HG02678 (cell line): ENCODE measurements around the gene MEGF6.
"Not testable (repeated sequence)": the region's sequence is repeated elsewhere in the genome, so short reads cannot be mapped to it uniquely, and the experiment has no call there.

Experiments used
- ATAC-seq: cut with Tn5 transposase; IDR thresholded peaks from one replicate; pipeline ENCODE4 v1.9.1; 2021; ENCODE audit warnings: mild to moderate bottlenecking, moderate library complexity; ENCODE audit not compliant: unreplicated experiment

MEGF6 gene

DNA sequence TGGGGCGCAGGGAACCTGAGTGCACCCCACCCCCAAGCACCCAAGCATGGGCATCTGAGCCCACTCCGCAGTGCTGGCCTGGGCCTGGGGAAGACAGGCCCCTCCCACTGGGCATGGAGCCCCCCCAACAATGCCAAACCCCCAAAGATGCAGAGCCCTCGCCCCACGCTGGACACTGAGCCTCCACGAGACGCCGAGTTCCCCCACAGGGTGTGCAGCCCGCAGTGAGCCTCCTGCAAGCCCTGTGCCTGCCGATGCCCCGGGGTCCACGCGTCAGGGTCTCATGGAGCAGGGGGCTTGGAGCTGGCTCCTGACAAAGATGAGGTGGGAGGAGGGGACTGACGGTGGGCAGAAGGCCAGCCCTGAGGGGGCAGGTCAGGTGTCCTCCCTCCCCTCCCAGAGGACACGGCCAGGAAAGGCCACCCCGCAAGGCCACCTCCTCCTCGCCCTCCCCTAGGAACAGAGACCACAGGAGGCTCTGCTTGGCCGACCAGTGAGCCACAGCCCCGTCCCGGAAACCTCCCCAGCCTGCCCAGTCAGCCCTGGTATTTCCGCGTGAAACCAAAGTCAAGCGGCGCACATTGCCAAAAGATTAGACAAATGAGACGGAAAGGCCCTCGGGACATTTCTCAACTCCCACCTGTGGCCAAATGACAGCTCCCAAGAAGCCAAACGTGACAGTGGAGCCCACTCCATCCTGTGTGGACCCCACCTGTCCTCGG lies 33.4 kb downstream of the MEGF6 start:
- no peak for ATAC-seq

DNA sequence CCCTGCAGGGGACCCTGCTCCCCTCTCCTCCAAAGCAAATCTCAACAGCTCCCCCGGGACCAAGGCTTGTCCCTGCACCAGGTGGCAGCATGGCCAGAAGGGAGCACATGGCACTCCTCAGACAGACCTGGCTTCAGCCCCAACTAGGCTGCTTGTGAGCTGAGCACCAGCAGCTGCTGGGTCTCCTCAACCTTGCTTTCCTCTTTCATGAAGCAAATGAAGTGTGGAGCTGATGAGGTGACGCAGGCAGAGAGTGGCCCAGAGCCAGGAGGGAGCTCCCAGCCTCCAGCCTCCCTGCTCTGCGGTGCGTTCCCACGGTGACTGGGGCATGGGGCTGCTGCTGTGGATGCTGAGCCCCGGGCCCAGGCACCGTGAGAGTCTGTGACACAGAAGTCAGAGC lies 34.0 kb downstream of the MEGF6 start:
- no peak for ATAC-seq

DNA sequence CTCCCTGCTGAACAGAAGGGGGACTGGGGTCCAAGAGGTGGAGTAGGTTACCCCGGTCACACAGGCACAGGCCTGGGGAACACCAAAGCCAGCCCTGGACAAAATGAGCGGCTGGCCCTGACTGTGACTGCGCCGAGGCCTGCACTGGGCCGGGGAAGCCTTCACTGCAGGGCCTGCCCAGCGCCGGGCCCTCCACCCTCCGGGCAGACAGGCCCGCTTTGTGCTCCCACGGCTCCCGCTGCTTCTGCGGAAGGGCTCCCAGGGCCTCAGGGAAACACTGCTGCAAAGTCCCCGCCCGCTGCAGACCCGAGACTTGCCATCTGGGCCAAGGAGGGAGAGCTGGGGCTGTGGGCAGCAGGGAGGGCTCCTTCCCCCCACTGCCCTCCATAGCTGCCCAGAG lies 35.3 kb downstream of the MEGF6 start:
- ATAC-seq, result no peak

DNA sequence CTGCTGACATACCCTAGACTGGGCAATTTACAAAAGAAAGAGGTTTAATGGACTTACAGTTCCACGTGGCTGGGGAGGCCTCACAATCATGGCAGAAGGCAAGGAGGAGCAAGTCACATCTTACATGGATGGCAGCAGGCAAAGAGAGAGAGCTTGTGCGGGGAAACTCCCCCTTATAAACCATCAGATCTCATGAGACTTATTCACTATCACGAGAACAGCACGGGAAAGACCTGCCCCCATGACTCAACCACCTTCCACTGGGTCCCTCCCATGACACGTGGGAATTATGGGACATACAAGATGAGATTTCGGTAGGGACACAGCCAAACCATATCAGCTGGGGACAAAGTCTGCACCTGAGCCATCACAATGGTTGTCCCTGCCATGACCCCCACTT lies 35.8 kb downstream of the MEGF6 start:
- ATAC-seq, result not testable (repeated sequence)

DNA sequence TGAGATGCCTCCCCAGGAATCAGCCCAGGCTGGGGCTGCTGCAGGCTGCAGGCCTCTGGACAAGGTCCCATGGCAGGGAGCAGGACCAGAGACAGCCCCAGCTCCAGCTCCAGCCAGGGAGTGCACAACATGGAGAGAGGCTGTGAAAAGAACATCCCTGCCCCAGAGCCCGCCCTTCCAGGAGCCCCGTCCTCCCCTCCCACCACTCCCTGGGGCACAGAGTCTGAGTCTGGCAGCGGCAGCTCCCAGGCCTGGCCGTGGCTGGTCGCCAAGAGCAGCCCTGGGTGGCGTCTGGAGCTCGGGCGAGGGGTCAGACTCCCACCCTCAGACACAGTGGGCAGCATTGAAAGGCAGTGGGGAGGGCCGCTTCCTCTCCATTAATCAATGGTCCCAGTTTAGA lies 37.8 kb downstream of the MEGF6 start:
- no peak for ATAC-seq

DNA sequence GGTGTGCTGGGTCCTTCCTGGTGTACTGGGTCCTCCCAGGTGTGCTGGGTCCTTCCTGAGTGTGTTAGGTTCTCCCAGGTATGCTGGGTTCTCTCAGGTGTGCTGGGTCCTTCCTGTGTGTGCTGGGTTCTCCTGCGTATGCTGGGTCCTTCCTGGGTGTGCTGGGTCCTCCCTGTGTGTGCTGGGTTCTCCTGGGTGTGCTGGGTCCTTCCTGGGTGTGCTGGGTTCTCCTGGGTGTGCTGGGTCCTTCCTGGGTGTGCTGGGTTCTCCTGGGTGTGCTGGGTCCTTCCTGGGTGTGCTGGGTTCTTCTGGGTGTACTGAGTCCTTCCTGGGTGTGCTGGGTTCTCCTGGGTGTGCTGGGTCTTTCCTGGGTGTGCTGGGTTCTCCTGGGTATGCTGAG lies 38.7 kb downstream of the MEGF6 start:
- not testable (repeated sequence) for ATAC-seq

DNA sequence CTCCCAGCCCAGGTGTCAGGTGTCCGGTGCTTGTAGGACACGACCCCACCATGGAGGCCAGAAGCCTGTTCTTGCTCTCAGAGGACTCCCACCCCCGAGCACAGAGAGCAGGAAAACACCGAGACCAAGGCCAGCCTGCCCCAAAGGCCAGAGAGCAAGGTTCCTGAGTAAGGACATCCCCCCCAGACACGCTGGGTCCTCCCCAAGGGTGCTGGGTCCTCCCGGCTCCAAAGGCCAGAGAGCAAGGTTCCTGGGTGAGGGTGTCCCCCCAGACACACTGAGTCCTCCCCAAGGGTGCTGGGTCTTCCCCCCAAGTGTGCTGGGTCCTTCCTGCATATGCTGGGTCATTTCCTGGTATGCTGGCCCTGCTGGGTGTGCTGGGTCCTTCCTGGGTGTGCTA lies 40.0 kb downstream of the MEGF6 start:
- no peak for ATAC-seq

DNA sequence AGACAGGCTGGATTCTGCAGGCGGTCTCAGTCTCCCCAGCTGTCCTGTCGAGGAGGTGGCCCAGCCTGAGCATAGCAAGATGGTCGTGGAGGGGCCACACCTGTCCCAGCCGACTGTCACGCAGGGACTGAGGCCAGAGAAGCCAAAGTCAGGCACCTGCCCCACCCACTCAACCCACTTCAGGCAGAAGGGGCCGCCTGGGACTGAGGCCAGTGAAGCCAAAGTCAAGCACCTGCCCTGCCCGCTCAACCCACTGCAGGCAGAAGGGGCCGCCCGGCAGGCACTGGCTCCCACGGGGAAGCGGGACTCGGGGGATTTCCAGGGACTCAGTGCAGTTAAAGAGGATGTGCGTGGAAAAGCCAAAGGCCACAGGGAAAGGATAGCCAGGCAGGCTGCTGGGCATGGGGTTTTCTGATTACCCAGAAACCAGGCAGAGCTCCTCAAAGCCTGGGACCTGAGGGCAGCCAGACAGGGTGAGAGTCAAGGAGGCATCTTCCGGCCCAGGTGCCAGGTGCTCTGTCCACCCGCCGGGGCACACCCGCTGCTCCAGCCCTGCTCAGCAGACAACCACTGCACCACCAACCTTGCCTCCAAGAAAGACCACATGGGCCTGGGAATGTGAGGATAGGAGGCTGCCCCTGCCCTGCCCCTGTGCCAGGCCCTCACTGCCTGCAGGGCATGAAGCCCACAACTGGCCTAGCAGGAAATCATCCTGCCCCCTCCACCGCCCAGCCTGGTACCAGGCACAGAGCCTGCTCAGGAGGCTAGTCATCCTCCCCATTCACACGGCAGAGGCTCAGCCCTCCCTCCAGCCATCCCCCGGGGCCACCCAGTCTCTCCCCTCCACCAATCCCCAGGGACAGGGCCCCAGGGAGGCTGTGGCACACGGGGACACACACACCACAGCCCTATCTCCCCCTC lies 41.0 kb downstream of the MEGF6 start:
- ATAC-seq, result no peak

DNA sequence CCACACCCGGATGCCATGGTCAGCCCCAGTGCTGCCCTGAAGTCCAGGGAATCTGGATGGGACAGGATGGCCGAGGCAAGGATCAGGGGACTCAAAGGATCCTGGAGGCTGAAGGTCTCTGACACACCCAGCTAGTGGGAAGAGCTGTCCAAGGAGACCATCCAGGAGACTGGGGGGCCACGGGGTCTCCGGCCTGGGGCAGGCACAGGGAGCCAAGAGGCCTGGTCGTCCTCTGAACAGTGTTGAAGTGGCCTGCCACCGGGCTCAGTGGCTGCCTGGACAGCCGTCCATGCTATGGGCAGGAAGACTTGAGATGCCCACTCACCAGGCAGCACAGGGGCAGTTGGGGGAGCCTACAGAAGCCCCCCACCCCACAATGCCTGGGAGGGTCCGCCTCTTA lies 41.9 kb downstream of the MEGF6 start:
- ATAC-seq, result no peak

DNA sequence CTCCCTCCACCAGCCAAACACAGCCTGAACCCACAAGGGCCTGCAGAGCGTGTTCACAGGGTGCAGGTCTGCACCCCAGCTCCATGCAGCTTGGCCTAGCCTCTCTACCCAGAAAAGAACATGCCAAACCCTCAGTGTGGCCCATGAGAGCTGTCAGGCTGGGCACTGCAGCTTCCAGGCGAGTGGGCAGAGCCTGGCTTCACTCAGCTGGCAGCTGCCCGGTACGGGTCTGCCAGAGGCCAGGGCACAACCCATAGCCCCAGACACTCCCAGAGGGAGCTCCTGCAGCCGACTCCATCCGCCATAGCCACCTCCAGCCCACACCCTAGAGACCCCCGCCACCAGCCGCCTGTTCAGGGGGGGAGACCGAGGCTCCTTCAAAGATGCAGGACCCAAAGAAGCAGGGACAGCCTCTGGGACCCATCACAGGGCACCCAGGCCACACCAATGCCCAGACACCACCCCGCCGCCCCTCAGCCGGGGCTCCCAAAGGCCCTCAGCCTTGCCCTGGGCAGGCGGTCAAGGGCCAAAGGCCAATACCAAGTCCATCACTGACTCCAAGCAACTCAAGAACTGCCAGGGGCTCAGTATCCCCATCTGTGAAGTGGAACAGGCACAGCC lies 42.4 kb downstream of the MEGF6 start:
- no peak for ATAC-seq

DNA sequence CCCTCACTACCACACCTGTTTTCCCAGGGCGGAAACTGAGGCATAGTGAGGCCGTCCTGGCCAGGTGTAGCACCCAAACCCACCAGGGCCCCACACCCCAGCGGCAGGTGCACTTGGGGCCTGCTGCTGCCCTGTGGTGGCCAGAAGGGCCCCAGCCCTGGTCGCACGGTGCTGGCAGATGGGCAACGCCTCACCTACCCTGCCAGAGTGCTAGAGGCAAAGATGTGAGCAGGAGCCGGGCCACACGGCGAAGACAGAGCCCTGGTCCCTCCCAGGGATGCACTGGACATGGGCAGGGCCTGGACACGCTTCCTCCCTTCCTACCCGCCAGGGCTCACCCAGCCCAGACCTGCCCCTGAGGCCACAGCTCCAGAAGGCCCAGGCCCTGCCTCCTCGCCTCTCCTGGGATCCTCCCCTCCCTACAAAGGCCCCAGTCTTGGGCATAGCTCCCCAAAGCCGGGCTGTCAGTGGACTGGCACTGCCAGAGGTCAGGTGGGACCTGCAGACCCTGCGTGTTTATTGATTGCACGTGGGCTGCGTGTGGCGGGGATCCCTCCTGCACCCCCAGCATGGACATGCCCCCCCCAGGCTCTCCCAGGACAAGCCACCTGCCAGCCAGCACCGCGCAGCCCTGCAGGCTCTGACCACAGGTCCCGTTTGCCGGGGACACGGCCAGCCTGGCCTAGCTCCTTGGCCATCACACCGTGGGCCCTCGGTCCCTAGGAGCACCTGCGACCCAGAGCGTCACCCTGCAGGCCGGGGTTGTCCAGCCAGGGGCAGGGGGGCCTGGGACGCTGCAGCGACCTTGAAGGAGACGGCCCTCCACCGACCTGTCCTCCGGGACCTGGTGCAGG lies 44.1 kb downstream of the MEGF6 start:
- ATAC-seq, result no peak

DNA sequence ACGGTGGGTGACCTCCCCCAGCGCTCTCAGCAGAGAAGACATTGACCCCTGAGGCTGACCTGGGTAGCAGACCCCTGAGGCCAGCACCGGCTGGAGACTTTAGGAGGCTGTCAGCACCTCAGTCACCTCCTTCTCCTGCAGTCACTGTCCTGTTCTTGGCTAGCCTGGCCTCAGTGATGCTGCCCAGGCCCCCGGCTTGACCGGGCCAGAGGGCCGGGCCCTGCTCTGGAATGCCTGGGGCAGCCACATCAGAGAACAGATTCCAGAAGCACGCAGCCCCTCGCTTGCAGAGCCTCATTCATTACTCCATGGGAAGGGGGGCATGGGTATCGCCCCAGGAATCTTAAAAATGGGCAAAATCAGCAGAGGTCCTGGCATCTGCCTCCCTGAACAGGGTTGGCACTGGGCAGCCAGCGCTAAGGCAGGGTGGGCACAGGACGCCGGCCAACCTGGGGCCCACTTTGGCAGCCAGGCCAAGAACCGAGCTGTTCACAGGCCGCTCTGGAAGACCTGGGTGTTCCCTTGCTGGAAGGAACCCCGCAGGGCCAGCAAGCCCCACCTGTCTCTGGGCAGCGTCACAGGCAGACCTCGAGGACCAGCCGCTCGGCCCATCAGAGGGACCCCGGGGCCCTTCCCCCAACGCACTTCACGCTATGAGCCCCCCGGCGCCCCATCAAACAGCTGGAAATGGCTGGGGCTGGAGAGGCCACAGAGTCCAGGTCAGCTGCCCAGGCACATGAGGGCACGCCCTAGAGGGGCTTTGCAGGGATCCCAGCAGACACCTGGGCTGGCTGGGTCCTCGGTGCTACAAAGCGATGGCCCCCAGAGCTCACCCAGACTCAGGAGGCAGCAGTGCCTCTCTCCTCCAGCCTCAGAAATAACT lies 45.1 kb downstream of the MEGF6 start:
- no peak for ATAC-seq

DNA sequence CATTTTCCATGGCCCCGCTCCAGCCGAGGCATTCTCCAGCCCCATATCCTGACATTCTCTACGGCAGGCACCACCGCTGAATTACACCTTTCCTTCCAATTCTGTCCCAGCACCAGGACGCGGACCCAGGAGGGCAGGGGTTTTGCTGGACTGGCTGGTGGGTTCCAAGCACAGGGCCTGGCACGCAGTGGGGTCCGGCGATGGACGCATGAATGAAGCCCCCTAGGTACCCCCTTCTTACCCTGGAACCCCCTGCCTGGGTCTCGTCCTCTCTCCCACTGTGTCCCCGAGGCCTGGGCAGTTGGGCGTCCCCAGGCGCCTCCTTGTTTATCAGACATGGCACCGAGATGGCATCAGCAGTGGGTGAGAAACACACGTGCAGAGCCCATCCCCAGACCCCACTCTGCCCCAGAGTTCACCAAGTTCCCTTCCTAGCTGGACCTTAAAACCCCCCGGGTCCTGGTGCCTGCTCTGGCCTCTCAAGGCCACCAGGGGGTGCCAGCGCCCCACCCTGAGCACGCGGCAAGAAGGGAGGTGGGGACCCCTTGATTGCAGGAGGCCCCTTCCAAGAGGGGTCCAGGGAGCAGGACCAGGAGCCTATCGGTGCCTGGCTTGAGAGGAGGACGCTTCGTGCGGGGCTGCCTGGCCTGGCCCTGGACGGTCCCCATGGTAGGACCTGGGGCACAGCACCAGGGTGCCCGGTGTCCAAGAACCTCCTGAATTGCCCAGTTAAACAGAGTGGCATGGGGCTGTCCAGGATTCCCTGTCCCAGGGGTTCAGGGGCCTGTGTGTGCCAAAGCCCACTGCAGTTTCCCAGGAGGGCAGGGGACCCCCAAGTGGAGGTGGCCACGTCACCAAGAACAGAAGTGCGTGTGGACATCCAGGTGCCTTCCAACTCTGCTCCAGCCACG lies 46.1 kb downstream of the MEGF6 start:
- ATAC-seq, result no peak

DNA sequence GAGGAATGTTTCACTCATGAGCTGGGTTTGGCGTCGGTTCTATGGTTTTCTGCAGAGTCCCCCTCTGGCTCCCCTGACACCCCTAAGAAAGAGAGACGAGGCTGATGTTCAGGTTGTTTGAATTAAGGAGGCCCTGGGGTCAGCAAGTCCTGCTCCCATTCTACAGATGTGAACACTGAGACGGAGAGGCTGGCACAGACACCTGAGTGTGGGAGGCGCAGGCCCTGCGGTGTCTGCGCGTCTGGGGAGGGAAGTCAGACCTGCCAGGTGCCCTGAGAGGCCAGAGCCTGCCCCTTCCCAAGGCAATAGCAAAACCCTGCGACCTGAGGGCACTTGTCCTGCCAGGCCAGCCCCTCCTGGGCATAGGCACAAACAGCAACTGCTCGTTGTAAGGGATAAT lies 47.7 kb downstream of the MEGF6 start:
- ATAC-seq, result no peak

DNA sequence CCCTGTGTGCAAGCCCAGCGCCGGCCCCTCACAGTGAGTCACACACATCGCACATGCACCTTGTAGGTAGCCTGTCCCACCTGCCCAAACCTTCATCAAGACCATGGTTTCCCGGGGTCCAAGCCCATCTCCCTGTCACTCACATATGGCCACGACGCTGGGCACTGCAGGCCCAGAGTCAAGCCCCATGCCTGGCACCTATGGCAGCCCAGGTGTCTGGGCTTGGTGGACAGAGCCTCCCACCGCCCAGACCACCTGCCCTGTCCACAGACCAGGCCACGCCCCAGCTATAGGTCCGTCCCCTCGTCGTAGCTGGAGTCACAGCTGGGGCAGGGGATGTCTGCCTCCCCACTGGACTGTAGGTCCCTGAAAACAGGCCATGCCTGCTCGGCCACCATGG lies 48.2 kb downstream of the MEGF6 start:
- ATAC-seq, result no peak

DNA sequence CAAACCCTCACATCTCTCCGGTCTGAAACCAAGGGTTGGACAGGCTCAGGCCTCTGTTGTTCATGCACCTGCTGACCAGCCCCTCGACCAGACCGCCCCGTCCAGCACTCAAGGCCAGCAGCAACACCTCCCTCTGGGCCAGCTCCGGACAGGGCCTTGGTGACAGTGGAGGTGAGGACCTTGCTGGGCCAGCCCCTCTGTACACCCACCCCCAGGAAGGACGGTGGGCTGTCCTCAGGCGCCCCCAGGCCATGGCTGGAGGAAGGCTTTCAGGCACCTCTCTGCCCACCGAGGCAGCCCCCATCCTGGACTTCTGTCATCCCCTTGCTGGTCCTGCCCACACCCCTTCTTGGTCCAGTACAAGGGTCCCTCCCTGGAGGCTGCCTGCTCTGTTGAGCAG lies 48.6 kb downstream of the MEGF6 start:
- no peak for ATAC-seq

DNA sequence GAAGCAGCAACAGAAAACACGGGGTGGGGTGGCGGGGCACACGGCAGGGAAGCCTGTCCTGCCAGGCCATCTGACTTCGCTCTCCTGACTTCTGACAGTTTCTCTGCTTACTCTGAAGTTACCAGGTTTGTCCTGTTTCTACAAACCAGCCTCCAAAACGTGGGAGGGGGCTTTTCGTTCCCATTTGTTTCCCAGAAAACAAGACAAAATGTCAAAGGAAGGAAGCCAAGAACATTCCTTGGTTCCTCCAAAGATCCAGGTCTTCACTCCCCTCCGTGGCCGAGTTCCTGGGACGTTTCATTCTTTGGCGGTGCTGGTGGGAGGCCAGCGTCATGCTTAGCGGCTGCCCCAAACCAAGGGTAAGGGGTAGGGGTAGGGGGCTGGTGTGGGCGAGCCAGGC lies 49.6 kb downstream of the MEGF6 start:
- no peak for ATAC-seq

DNA sequence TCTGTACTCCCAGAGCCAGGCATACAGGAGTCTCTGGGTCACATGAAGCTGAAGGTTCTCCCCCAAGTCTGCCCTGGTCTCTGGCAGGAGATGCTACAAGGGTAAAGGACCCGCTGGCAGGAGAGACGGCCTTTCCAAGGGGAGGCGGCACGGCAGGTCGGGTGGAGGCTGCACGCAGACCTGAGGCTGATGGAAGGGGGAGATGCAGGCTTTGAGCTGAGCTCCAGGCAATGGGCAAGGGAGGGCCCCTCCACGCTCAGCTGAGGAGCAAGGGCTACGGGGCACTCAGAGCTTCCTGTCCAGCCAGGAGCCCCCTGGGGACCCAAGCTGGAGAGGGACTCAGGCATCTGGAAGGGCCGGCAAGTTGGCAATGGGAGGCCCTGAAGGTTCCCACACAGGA lies 50.3 kb downstream of the MEGF6 start:
- no peak for ATAC-seq
